K562 (cell line): Measurements from ENCODE around the gene DMD. TPM values are rescaled to one million over a fixed set of nuclear protein-coding genes. Genes with fewer than 3 reads are reported as not detected.

Experiments used
- ATAC-seq: fragments of 200-7000 bp; cut with Tn5 transposase; 3 replicates; pipeline ENCODE4 v1.9.1; 2020; ENCODE audit warnings: moderate library complexity
- BruUV-seq: library from RNA; stranded (reverse); fragments of 400-500 nt; replicated peaks from 2 replicates; lab custom pipeline; 2021; lab: Mats Ljungman, UMichigan
- CTCF ChIA-PET: fragments of 300-600 bp; formaldehyde crosslinking; extraction: SDS; loops from one replicate; lab custom pipeline; 2021; ENCODE audit warnings: low intra/inter-chr PET ratio; lab: Yijun Ruan, JAX
- POLR2A ChIA-PET: fragments of 300-600, 350-650 bp; sonication (Branson Sonifier 250); formaldehyde crosslinking; extraction: SDS; loops from one replicate; lab custom pipeline; 2021; ENCODE audit warnings: antibody characterized with exemption, inconsistent platforms; lab: Yijun Ruan, JAX
- DNase-seq, 4 experiments: peaks; one replicate each; pipeline versions ENCODE4 v3.0.0 to v3.0.0-alpha.2; 2011 to 2018; ENCODE audit warnings: low spot score in 3 of 4, mixed read lengths in 3 of 4; ENCODE audit errors: extremely low read depth in 1 of 4
- FAIRE-seq: peaks from 2 replicates; lab custom pipeline; 2011; peaks lifted over from hg19 to GRCh38; lab: Jason Lieb, UNC
- H2AFZ ChIP-seq: 2 replicates; pipeline ENCODE4 v1.6.0; 2011; ENCODE audit warnings: low read depth, low read length, control low read depth, inconsistent platforms
- H3K27ac ChIP-seq: fragments of 200-600 bp; 3 replicates; pipeline ENCODE4 v1.8.0; 2011; ENCODE audit warnings: low read depth, mild to moderate bottlenecking, control low read depth, inconsistent platforms, low read length, moderate library complexity, mixed read lengths; ENCODE audit errors: extremely low read depth
- H3K27me3 ChIP-seq, 2 experiments: fragments of 300-600 bp in 1 of 2; 2 replicates in 1 of 2; 3 replicates in 1 of 2; pipeline versions ENCODE4 v1.6.0 to v1.8.0; 2011; ENCODE audit warnings: inconsistent platforms in 2 of 2, low read length in 2 of 2, mild to moderate bottlenecking in 1 of 2, mixed read lengths in 1 of 2, moderate library complexity in 1 of 2; ENCODE audit not compliant: control insufficient read depth in 2 of 2, insufficient read depth in 2 of 2
- H3K36me3 ChIP-seq: fragments of 300-600 bp; 3 replicates; pipeline ENCODE4 v1.8.0; 2011; ENCODE audit warnings: mild to moderate bottlenecking, low read length, inconsistent platforms; ENCODE audit not compliant: control insufficient read depth, insufficient read depth
- H3K4me1 ChIP-seq, 2 experiments: fragments of 200-600 bp in 1 of 2; replicated peaks in 1 of 2; 2 replicates in 1 of 2; 3 replicates in 1 of 2; pipeline versions ENCODE4 v1.5.1 to v1.8.0; 2011; ENCODE audit warnings: inconsistent platforms in 2 of 2, low read length in 2 of 2, mild to moderate bottlenecking in 1 of 2, mixed read lengths in 1 of 2, moderate library complexity in 1 of 2; ENCODE audit not compliant: control insufficient read depth in 2 of 2, insufficient read depth in 2 of 2
- H3K4me2 ChIP-seq: 2 replicates; pipeline ENCODE4 v1.6.1; 2011; ENCODE audit warnings: low read length, control low read depth, inconsistent platforms, mixed read lengths; ENCODE audit not compliant: insufficient read depth
- H3K4me3 ChIP-seq: fragments of 200-600 bp; sonication (generic), shearing (Covaris generic); 2 replicates; pipeline ENCODE4 v1.5.1; 2016; ENCODE audit warnings: control low read depth, inconsistent platforms
- H3K79me2 ChIP-seq: fragments of 200-600 bp; 3 replicates; pipeline ENCODE4 v1.8.0; 2011; ENCODE audit warnings: low read length, inconsistent platforms; ENCODE audit not compliant: control insufficient read depth, insufficient read depth
- H3K9ac ChIP-seq, 2 experiments: 2 replicates each; pipeline versions ENCODE4 v1.6.0 to v1.6.1; 2011; ENCODE audit warnings: low read depth in 2 of 2, low read length in 2 of 2, control low read depth in 1 of 2, inconsistent platforms in 1 of 2, mild to moderate bottlenecking in 1 of 2, mixed read lengths in 1 of 2; ENCODE audit not compliant: insufficient read depth in 1 of 2
- H3K9me1 ChIP-seq: one replicate; pipeline ENCODE4 v1.6.0; 2011; ENCODE audit warnings: inconsistent platforms, mild to moderate bottlenecking, low read length, moderate library complexity; ENCODE audit not compliant: control insufficient read depth, insufficient read depth
- H3K9me3 ChIP-seq: replicated peaks from 2 replicates; pipeline ENCODE4 v1.5.1; 2011; ENCODE audit warnings: low read depth, low read length, inconsistent platforms; ENCODE audit not compliant: control insufficient read depth, insufficient read depth
- H4K20me1 ChIP-seq: replicated peaks from 2 replicates; pipeline ENCODE4 v1.6.1; 2011; ENCODE audit warnings: low read length, inconsistent platforms, mixed read lengths; ENCODE audit not compliant: control insufficient read depth, insufficient read depth
- CBFA2T2 ChIP-seq: fragments of 450-650 bp; conservative IDR thresholded peaks from 2 replicates; pipeline ENCODE4 v1.6.1; 2017; ENCODE audit warnings: mild to moderate bottlenecking
- FOXP4 ChIP-seq: sonication (generic); formaldehyde crosslinking; IDR thresholded peaks from 2 replicates; pipeline ENCODE4 v1.8.0; 2022; ENCODE audit warnings: mild to moderate bottlenecking, missing genetic modification reagents, borderline replicate concordance
- GABPB1 ChIP-seq: sonication (generic); formaldehyde crosslinking; IDR thresholded peaks from 2 replicates; pipeline ENCODE4 v1.8.0; 2022; ENCODE audit warnings: mild to moderate bottlenecking, missing genetic modification reagents
- MTF1 ChIP-seq: fragments of 250-450 bp; sonication (Bioruptor Pico); IDR thresholded peaks from 2 replicates; pipeline ENCODE4 v1.9.0; 2021; ENCODE audit warnings: moderate library complexity, mild to moderate bottlenecking, inconsistent platforms, borderline replicate concordance
- RNF219 ChIP-seq: fragments of 250-450 bp; sonication (Bioruptor Pico); IDR thresholded peaks from 2 replicates; pipeline ENCODE4 v1.5.0; 2022; ENCODE audit warnings: mild to moderate bottlenecking
- ZFPM2 ChIP-seq: fragments of 250-450 bp; sonication (Bioruptor Pico); IDR thresholded peaks from 2 replicates; pipeline ENCODE4 v1.5.1; 2022; ENCODE audit warnings: mild to moderate bottlenecking
- ZNF134 ChIP-seq: fragments of 250-450 bp; sonication (Bioruptor Pico); conservative IDR thresholded peaks from 2 replicates; pipeline ENCODE4 v1.4.0; 2020
- ZNF3 ChIP-seq: fragments of 250-450 bp; sonication (Bioruptor Pico); IDR thresholded peaks from 2 replicates; pipeline ENCODE4 v1.5.0; 2021; ENCODE audit warnings: mild to moderate bottlenecking, moderate library complexity
- ZNF77 ChIP-seq: fragments of 250-450 bp; sonication (Bioruptor Pico); IDR thresholded peaks from 2 replicates; pipeline ENCODE4 v1.5.0; 2020
- WGBS: fragments of 100-300 bp; shearing (Covaris generic); methylation state at CpG from one replicate; pipeline ENCODE4 v1.1.6; 2016; ENCODE audit warnings: low coverage, mixed read lengths; ENCODE audit not compliant: insufficient coverage; ENCODE audit errors: missing lambda C conversion rate; 5-methylcytosine and 5-hydroxymethylcytosine counted together
- in situ Hi-C: fragments of 300-500 bp; cut with MboI; formaldehyde crosslinking; loops from 4 replicates; pipeline ENCODE4 v1.15.0; 2018; ENCODE audit warnings: inconsistent platforms, mixed read lengths
- intact Hi-C: fragments of 100-400 bp; cut with micrococcal nuclease; formaldehyde crosslinking; loops from 2 replicates; pipeline ENCODE4 v1.14.2; 2022
- polyA plus RNA-seq, 8 experiments: library from polyadenylated mRNA; depleted of rRNA in 4 of 8; stranded (reverse) in 5 of 8; unstranded in 3 of 8; fragments of >200 nt; fragmentation: Nextera tagmentation in 2 of 8; fragmentation: Illumina TruSeq in 1 of 8; extraction: Ambion mirVana in 2 of 8; extraction: Trizol in 1 of 8; gene quantifications; 2 replicates each; pipeline versions ENCODE4 v1.2.1 to v1.2.3, GENCODE V29; 2011 to 2014; ENCODE audit warnings: inconsistent platforms in 1 of 8, missing spikeins in 1 of 8
- total RNA-seq, 7 experiments: library from RNA; depleted of rRNA in 6 of 7; stranded (reverse); fragments of >200 nt in 6 of 7; fragmentation: Illumina TruSeq in 2 of 7; extraction: Trizol in 2 of 7; gene quantifications; 2 replicates each; pipeline versions ENCODE4 v1.2.1 to v1.2.3, GENCODE V29; 2011 to 2021; ENCODE audit warnings: low replicate concordance in 1 of 7

Gene DMD
- total and polyA plus RNA-seq, 9 of the 15 experiments (the other 6 are each of a cell fraction or from before 2014, with no cell fraction given): 3.8 to 20.4 (median 11.4) TPM

DNA sequence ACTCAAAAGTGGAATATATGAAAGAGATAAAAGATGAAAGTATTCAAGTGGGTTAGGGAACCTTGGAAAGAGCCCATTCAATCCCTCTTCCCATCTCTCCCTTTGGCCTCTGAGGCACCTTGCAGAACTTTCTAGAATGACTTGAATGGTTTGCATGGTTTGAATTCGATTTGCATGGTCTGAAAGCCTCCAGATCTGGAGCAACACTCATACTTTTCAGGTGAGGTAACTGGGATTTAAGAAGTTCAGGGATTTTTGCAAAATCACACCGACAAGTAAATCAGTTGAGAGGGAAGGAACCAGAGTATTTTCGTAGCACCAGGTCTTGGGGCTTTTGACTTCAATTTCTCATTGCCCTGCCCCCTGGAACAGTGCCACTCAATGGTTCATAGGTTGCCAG, 1663.5 kb downstream of the DMD start:
- H4K20me1 ChIP-seq: no peaks in the 10 kb centered on the region
- intact Hi-C loops: no loop called here
- no peak overlapping the region for H3K27ac ChIP-seq
- no peaks in the 10 kb centered on the region; a peak in 1 of 5 replicates for H3K4me1 ChIP-seq
- H3K4me2 ChIP-seq: no peak overlapping the region
- in situ Hi-C loops: no loop called here
- H3K9ac ChIP-seq: no peak overlapping the region
- ATAC-seq (no peak), FAIRE-seq (no peak), DNase-seq (no peak)
- no peaks in the 10 kb centered on the region for H3K9me3 ChIP-seq
- H3K27me3 ChIP-seq: no peaks in the 10 kb centered on the region
- 52% methylated on average over 3 of the region's 3 CpGs for WGBS
- H3K9me1 ChIP-seq: no peaks in the 10 kb centered on the region
- no TSS peak for BruUV-seq
- ChIA-PET POLR2A (no interaction called here), CTCF (no interaction called here)
- TF ChIP-seq ZFPM2 (CRISPR knock-in tag) (no peak), FOXP4 (CRISPR knock-in tag) (no peak), RNF219 (no peak), CBFA2T2 (no peak), ZNF134 (CRISPR knock-in tag) (no peak), MTF1 (no peak), GABPB1 (CRISPR knock-in tag) (no peak), ZNF77 (no peak), ZNF3 (no peak)
- no peaks in the 10 kb centered on the region for H3K79me2 ChIP-seq
- H3K4me3 ChIP-seq: no peak overlapping the region
- no peak overlapping the region for H2AFZ ChIP-seq
- H3K36me3 ChIP-seq: no peaks in the 10 kb centered on the region
